Gastrocnemius medialis (tissue), 4 donors: Measurements from ENCODE around the gene CALML5. TPM values are rescaled to one million over a fixed set of nuclear protein-coding genes. Genes with fewer than 3 reads are reported as not detected.

Experiments used
- ATAC-seq, 2 donors: fragments of 150-250 bp; one replicate each; pipeline ENCODE4 v1.9.1; 2016
- DNase-seq, 2 donors: peaks; one replicate each; pipeline ENCODE4 v3.0.0-alpha.2; 2019
- H3K27ac ChIP-seq, 4 donors: fragments of 200-600 bp; sonication (generic); 1 replicate in 1 of 4; 2 replicates in 3 of 4; pipeline ENCODE4 v1.5.1; 2016 to 2018; ENCODE audit warnings: mild to moderate bottlenecking in 2 of 4, moderate library complexity in 1 of 4
- H3K27me3 ChIP-seq, 3 donors: fragments of 200-600 bp; sonication (generic) in 2 of 3; 1 replicate in 1 of 3; 2 replicates in 2 of 3; pipeline versions ENCODE4 v1.5.1 to v1.6.0; 2016 to 2019; ENCODE audit warnings: mild to moderate bottlenecking in 1 of 3, moderate library complexity in 1 of 3
- H3K36me3 ChIP-seq, 2 donors: fragments of 200-600 bp; sonication (generic) in 1 of 2; one replicate each; pipeline ENCODE4 v1.5.1; 2017 to 2018
- H3K4me1 ChIP-seq, 2 donors: fragments of 200-600 bp; sonication (generic) in 1 of 2; one replicate each; pipeline ENCODE4 v1.5.1; 2016 to 2017; ENCODE audit warnings: mild to moderate bottlenecking in 2 of 2
- H3K4me3 ChIP-seq, 4 donors: fragments of 200-600 bp; sonication (generic) in 3 of 4; 1 replicate in 1 of 4; 2 replicates in 3 of 4; pipeline ENCODE4 v1.5.1; 2016 to 2019; ENCODE audit warnings: mild to moderate bottlenecking in 2 of 4
- H3K9me3 ChIP-seq, 3 donors: fragments of 200-600 bp; sonication (generic) in 2 of 3; 1 replicate in 1 of 3; 2 replicates in 2 of 3; pipeline ENCODE4 v1.5.1; 2016 to 2019
- POLR2A ChIP-seq, 2 donors: fragments of 450-650 bp; IDR thresholded peaks; one replicate each; pipeline ENCODE4 v1.6.1; 2017; ENCODE audit warnings: antibody characterized with exemption in 2 of 2, mild to moderate bottlenecking in 2 of 2, moderate library complexity in 2 of 2
- in situ Hi-C, 4 donors: fragments of 200-750 bp; cut with MboI; loops; one replicate each; pipeline versions ENCODE4 v1.15.0 to v1.8.0; 2017; ENCODE audit warnings: low sequenced_read_pairs in 4 of 4
- intact Hi-C: fragments of 100-400 bp; cut with DNase I; formaldehyde crosslinking; loops from one replicate; pipeline ENCODE4 v1.15.1; 2023; ENCODE audit warnings: low total_unique reads
- total RNA-seq, 4 donors: library from RNA; depleted of rRNA; stranded (reverse); fragments of >200 nt; gene quantifications; one replicate each; pipeline versions ENCODE4 v1.1.0 to v1.2.3, GENCODE V29; 2016
- TF ChIP-seq, protein P1 (sequence below), 5 experiments: fragments of 450-650 bp in 3 of 5; fragments of 200-600 bp in 2 of 5; sonication (generic) in 2 of 5; IDR thresholded peaks in 4 of 5; conservative IDR thresholded peaks in 1 of 5; 1 replicate in 4 of 5; 2 replicates in 1 of 5; pipeline ENCODE4 v1.5.1; 2016 to 2019; ENCODE audit warnings: antibody characterized with exemption in 5 of 5, mild to moderate bottlenecking in 3 of 5, moderate library complexity in 3 of 5

CALML5 gene
- total RNA-seq, 4 donors from 2014 or later = not detected

DNA sequence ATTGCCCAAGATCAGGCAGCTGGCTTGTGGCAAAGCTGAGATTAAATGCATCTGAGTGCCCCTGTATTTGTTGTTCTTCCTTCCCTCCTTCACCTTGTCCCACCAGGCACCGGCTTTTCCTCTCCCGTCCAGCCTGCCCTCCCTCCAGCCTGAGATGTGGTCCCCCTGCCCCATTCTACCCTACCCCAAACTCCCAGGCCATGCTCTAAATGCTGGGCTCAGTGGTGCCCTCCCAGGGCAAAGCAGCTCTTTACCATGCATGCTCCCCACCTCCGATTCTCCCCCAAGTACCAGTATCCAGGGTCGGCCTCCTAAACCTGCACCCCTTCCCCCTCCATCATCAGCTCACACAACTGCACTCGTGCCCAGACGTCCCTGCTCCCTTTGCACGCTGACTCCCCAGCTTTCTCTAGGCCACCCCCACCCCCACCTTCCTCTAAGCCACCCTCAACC, 36.5 kb downstream of the CALML5 start:
- Histone ChIP-seq H3K9me3 (no peaks in the 10 kb centered on the region), H3K36me3 (peaks cover 0 to 12% of the 10 kb centered on the region in 2 donors), H3K27ac (no peak overlapping the region), H3K27me3 (no peaks in the 10 kb centered on the region), H3K4me3 (no peak overlapping the region), H3K4me1 (peaks cover 0 to 7% of the 10 kb centered on the region in 2 donors)
- TF ChIP-seq, protein P1, sequence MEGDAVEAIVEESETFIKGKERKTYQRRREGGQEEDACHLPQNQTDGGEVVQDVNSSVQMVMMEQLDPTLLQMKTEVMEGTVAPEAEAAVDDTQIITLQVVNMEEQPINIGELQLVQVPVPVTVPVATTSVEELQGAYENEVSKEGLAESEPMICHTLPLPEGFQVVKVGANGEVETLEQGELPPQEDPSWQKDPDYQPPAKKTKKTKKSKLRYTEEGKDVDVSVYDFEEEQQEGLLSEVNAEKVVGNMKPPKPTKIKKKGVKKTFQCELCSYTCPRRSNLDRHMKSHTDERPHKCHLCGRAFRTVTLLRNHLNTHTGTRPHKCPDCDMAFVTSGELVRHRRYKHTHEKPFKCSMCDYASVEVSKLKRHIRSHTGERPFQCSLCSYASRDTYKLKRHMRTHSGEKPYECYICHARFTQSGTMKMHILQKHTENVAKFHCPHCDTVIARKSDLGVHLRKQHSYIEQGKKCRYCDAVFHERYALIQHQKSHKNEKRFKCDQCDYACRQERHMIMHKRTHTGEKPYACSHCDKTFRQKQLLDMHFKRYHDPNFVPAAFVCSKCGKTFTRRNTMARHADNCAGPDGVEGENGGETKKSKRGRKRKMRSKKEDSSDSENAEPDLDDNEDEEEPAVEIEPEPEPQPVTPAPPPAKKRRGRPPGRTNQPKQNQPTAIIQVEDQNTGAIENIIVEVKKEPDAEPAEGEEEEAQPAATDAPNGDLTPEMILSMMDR (IDR thresholded peaks at IDR 0.05 in 4 of 5, conservative IDR thresholded peaks at IDR 0.05 in 1 of 5) = no peak
- no peak for TF ChIP-seq POLR2A (IDR thresholded peaks at IDR 0.05)
- DNase-seq (no peak), ATAC-seq (no peak)
- in situ Hi-C loops = no loop called here
- intact Hi-C loops = no loop called here

DNA sequence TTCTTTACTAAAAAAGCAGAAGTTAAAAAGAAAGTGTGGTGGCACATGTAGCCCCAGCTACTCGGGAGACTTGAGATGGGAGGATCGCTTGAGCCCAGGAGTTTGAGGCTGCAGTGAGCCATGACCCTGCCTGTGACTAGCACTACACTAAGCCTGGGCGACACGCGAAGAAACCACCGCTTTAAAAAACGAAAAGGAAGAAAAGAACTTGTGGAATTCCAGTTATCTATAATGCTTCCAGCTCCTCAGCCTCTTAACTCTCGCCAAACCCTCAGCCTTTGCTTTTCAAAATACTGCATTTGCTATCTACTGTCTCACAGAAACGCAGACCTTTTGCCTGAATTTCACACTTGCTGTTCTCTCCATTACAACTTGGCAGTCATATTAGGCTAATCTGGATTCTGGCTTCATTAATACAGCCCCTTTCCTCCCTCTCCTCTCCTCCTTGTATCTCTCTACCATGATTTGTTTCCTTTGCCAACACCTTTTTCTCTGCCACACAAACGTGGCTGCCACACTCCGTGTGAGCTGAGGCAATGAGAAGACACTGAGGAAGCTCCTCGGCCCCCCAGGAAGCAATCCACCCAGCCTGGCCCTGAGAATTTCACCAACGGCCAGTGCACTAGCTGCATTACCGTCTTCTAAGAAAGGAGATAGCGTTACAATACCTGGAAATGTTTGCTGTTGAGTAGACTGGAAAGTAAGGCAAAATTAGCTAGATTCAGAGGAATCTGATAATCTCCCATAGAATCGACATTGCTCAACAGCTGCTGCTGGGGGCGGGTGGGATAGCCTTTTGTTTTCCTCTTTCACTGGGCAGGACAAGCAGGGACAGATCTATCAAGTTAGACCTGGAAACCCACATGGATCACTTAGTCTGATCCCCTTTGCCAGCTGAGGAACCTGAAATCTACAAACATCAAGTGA, 37.2 kb downstream of the CALML5 start:
- no peaks in the 10 kb centered on the region for H3K27me3 ChIP-seq
- H3K36me3 ChIP-seq = peaks cover 0 to 19% of the 10 kb centered on the region in 2 donors
- no peak overlapping the region for H3K27ac ChIP-seq
- TF ChIP-seq, protein P1 (IDR thresholded peaks at IDR 0.05 in 4 of 5, conservative IDR thresholded peaks at IDR 0.05 in 1 of 5) = no peak
- no peak for TF ChIP-seq POLR2A (IDR thresholded peaks at IDR 0.05)
- no peaks in the 10 kb centered on the region for H3K9me3 ChIP-seq
- H3K4me3 ChIP-seq = no peak overlapping the region
- peaks cover 0 to 7% of the 10 kb centered on the region in 2 donors for H3K4me1 ChIP-seq
- peak in 1 of 2 donors; percentile 17 for ATAC-seq
- intact Hi-C loops (no loop called here), in situ Hi-C loops (no loop called here)
- no peak for DNase-seq

DNA sequence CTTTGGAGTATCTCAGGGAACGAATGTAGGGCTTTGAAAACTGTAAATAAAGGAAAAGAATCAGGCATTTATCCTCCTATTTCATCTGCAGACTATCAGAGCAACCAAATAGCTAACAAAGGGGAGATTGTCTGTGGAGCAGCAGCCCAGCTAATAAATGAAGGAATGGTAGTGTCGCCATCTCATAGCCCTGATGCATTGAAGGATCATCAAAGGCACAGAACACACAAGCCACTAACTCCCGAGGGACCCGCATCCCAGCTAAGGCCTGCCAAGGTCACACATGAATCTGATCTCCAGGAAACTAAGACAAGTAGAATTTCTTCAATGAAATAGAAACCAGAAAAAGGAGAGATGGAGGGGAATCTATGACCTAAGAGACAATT, 38.2 kb downstream of the CALML5 start:
- Histone ChIP-seq H3K4me1 (peaks cover 0 to 7% of the 10 kb centered on the region in 2 donors), H3K27me3 (no peaks in the 10 kb centered on the region), H3K36me3 (peaks cover 3 to 29% of the 10 kb centered on the region in 2 donors), H3K9me3 (no peaks in the 10 kb centered on the region), H3K27ac (no peak overlapping the region), H3K4me3 (no peak overlapping the region)
- no peak for TF ChIP-seq POLR2A (IDR thresholded peaks at IDR 0.05)
- TF ChIP-seq, protein P1 (IDR thresholded peaks at IDR 0.05 in 4 of 5, conservative IDR thresholded peaks at IDR 0.05 in 1 of 5) = no peak
- DNase-seq (no peak), ATAC-seq (no peak)
- intact Hi-C loops = no loop called here
- in situ Hi-C loops = no loop called here

DNA sequence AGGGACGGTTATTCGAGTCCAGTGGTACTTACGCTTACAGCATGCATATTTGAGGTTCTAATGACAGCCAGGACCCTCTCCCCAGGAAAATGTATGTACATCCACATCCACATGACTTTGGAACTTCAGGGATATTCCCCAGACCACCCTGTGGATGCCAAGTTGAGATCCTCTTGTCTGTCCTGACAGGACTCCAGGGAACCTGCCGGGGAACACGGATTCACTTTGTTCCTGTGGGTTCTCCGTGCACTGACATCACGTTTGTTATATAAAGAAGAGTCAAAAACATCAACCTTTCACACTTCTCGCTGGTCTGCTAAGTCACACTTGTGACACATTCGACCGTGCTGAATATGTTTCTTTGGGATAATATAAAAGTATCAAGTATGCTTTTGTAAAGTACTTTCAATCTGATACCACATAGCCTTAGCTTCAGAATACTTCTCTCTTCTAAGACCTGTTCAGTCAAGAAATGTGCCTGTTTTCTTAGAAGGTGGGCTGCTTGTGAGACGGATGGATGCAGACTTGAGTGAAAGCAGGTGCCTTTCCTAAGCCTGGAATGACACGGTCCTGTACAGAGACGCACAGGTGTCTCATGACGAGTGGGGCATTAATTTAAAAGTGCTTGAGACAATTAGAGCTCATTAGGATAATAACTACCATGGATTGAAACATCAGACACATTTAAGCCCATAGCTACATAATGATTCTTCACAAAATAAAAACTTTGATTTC, 38.7 kb downstream of the CALML5 start:
- H3K4me1 ChIP-seq = peaks cover 0 to 7% of the 10 kb centered on the region in 2 donors
- TF ChIP-seq, protein P1 (IDR thresholded peaks at IDR 0.05 in 4 of 5, conservative IDR thresholded peaks at IDR 0.05 in 1 of 5) = no peak
- TF ChIP-seq POLR2A (IDR thresholded peaks at IDR 0.05) = no peak
- no peaks in the 10 kb centered on the region for H3K27me3 ChIP-seq
- intact Hi-C loops = no loop called here
- no peak overlapping the region for H3K27ac ChIP-seq
- ATAC-seq = no peak
- no peak overlapping the region for H3K4me3 ChIP-seq
- DNase-seq = no peak
- H3K9me3 ChIP-seq = no peaks in the 10 kb centered on the region
- H3K36me3 ChIP-seq = peaks cover 6 to 35% of the 10 kb centered on the region in 2 donors
- in situ Hi-C loops = no loop called here
